D721Med (cell line): Measurements from ENCODE around the gene AGAP1.

Source experiments
- DNase-seq: peaks from one replicate; pipeline ENCODE4 v3.0.0; 2011; ENCODE audit warnings: low spot score; ENCODE audit not compliant: insufficient read length
- FAIRE-seq: peaks from 2 replicates; lab custom pipeline; 2011; peaks lifted over from hg19 to GRCh38; lab: Jason Lieb, UNC
- TF ChIP-seq, protein P1 (sequence below): IDR thresholded peaks from 2 replicates; pipeline ENCODE4 v1.5.1; 2012; ENCODE audit warnings: mild to moderate bottlenecking, control low read depth; ENCODE audit not compliant: insufficient read depth; ENCODE audit errors: missing control alignments

The AGAP1 gene

DNA sequence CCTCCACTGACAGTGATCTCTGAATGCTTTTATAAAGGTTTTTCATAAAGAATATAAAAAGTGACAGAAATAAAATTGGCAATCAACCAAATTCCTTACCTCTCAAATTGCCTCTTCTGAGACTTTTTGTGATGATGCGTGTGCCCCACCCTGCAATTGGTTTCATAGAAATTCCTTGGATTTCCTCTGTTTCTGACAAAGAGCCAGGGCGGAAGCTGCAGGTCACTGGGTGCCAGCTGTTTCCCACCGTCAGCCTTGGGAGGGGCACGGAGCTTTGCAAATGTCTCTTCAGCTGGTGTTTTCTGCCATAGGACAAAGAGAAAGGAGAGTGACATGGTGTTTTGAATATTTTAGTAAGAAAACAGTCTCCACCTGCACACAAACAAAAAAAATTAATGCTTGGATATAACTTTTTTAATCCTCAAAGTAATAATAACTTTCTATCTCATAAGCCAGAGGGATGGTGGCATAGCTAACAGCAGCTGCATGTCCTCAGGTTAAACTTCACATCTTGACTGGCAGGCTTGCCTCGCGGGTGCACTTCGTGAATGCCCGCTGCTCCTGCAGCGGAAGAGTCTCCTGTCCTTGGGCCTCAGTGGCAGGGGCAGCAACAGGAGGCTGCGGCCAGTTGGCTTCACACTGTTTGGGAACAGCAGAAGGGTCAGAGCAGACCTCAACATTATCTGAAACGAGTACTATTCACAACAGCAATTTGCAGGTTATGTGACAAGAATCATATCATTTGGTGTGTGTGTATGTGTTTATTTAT is 24.7 kb downstream of the AGAP1 start:
- TF ChIP-seq, protein P1, sequence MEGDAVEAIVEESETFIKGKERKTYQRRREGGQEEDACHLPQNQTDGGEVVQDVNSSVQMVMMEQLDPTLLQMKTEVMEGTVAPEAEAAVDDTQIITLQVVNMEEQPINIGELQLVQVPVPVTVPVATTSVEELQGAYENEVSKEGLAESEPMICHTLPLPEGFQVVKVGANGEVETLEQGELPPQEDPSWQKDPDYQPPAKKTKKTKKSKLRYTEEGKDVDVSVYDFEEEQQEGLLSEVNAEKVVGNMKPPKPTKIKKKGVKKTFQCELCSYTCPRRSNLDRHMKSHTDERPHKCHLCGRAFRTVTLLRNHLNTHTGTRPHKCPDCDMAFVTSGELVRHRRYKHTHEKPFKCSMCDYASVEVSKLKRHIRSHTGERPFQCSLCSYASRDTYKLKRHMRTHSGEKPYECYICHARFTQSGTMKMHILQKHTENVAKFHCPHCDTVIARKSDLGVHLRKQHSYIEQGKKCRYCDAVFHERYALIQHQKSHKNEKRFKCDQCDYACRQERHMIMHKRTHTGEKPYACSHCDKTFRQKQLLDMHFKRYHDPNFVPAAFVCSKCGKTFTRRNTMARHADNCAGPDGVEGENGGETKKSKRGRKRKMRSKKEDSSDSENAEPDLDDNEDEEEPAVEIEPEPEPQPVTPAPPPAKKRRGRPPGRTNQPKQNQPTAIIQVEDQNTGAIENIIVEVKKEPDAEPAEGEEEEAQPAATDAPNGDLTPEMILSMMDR, result no peak
- DNase-seq (no peak), FAIRE-seq (no peak)

- DNase-seq (no peak), FAIRE-seq (no peak)
- TF ChIP-seq, protein P1, result no peak
These were observed 26.9 kb downstream of the AGAP1 start for GRCh38 chr2:235520787-235521186.

- no peak for DNase-seq
- TF ChIP-seq, protein P1, result no peak
- no peak for FAIRE-seq
These were observed 28.0 kb downstream of the AGAP1 start for GRCh38 chr2:235521844-235522243.

- TF ChIP-seq, protein P1, result no peak
- FAIRE-seq (no peak), DNase-seq (no peak)
These were observed 29.2 kb downstream of the AGAP1 start for GRCh38 chr2:235523021-235523420.

- DNase-seq (no peak), FAIRE-seq (no peak)
- TF ChIP-seq, protein P1, result no peak
These were observed 29.8 kb downstream of the AGAP1 start for GRCh38 chr2:235523486-235524150.

DNA sequence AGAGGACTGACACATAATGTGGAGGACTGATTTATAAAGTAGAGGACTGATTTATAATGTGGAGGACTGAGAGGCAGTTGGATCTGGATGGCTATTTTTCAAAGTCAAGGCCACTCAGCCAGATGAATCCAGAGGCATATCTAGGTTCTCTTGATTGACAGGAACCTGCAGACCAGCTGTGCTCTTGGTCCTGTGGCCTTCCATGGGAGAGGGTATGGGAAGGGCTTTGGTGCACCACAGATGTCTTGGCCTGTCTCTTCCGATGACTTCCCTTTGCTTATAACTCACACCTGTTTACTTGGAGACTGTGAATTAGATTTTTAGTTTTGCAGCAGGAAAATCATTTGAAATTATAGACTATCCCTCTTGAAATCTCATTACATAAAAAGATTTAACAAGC is 32.3 kb downstream of the AGAP1 start:
- DNase-seq (no peak), FAIRE-seq (no peak)
- TF ChIP-seq, protein P1, result no peak
